HG03460 (cell line): ENCODE measurements around the gene DOCK1.

ENCODE experiments used
- ATAC-seq: cut with Tn5 transposase; IDR thresholded peaks from one replicate; pipeline ENCODE4 v1.9.1; 2021; ENCODE audit not compliant: unreplicated experiment

DOCK1 gene

DNA sequence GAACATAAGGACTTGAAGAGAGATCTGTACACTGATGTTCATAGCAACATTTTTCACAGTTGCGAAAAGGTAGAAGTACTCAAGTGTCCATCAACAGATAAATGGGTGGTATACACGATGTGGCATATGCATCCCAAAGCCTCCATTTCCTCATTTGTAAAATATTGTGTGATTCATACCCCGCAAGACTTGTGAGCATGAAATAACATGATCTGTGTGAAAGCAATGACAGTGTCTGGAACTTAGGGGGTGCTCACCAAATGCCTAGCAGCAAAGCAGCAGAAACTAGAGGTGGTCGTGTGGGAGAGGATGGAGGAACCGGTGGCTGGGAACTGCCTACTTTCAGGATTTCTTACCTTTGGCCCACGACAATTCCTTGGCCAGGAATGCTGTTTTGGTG is 426.5 kb downstream of the DOCK1 start:
- ATAC-seq, result no peak

DNA sequence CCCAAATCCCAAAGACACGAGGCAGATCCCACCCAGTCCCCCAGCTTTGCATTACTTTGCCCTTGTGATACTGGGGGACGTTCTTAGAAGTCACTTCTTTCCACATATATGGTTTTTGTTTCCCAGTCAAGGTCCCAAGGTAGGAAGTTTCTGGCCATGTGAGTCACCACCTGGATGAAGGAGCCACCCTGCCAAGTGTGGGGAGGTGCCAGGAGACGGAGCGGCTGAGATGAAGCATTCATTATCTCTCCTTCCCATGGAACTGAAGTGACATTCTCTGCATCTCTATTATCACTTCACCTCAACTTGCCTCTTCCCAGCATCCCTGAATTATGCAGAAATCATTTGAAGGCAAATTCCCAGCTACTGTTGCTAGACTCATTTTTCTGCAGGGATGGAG is 427.4 kb downstream of the DOCK1 start:
- no peak for ATAC-seq

- ATAC-seq, result no peak
Observed at GRCh38 chr10:127337801-127338200, 432.6 kb downstream of the DOCK1 start.

GRCh38 chr10:127338399-127339110 is 433.3 kb downstream of the DOCK1 start:
- ATAC-seq, result no peak

DNA sequence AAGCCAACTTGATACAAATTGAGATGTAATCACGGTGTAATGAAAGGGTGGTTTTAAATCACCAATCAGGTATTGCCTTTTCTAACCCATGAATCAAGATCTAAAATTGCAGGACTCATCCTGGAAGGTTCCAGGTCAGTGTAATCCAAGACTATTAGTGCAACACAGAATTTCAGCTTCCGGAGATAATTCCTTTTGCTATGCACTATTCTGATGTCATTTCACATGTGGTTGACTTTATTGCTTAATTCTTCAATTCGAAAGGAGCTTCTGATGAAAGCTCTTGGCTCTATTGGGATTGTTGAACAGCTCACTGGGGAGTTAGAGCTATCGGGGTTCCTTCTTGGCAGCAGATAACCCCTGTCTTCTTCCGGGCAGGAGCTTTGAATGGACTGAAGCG is 438.6 kb downstream of the DOCK1 start:
- no peak for ATAC-seq

DNA sequence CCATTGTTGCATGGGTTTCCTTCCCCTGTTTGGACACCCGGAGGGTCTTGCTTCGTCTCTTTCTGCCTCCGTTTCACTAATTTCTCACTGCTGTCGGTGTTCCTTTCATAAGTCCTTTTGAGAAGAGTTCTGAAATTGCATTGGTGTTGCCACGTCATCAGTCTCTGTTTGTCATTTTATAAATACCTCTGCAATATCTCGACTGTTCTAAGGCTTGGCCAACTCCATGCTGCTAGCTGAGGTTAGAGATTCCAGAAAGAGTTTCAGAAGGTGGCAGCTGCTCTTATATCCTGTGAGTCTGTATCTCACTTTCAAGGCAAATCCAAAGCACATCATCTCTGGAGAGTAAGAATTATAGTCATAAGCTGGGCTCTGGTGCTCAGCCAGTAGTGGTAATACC is 439.1 kb downstream of the DOCK1 start:
- no peak for ATAC-seq

- ATAC-seq, result no peak
Observed at GRCh38 chr10:127345231-127345965, 440.2 kb downstream of the DOCK1 start.

DNA sequence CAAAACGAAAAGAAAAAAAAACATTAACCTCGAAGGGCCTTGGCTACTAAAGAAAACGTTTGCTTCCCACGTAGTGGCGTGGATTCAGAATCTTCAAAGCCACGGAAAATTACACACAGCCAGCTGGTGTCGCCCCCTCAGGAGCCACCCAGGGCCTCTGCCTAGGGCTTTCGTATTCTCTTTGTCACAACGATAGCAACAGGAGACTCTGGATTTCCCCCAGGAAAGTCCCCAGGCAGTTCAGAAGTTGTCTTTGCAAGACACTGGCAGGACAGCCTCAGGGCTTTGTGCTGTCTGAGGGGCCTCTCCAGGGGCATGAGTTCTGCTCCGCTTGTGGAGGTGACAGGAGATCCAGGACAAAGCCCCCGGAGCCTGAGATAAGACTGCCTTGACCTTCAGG is 441.4 kb downstream of the DOCK1 start:
- ATAC-seq, result no peak

GRCh38 chr10:127347202-127347959 is 442.2 kb downstream of the DOCK1 start:
- ATAC-seq, result no peak

DNA sequence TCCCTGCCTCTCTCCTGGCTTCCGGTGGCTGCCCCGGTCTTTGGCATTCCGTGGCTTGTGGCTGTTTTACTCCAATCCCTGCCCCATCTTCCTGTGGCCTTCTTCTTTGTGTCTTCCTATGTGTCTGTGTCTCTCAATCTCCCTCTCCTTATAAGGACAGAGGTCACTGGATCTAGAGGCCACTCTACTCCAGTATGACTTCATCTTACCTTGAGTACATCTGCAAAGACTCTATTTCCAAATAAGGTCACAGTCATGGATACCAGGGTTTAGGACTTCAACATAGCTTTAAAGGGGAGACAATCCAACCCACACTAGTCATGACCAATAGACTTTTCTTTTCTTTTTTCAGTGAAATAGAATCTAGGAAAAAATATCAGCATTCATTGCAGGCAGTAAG is 444.5 kb downstream of the DOCK1 start:
- no peak for ATAC-seq

- ATAC-seq, result no peak
Observed at GRCh38 chr10:127351542-127351941, 446.3 kb downstream of the DOCK1 start.

DNA sequence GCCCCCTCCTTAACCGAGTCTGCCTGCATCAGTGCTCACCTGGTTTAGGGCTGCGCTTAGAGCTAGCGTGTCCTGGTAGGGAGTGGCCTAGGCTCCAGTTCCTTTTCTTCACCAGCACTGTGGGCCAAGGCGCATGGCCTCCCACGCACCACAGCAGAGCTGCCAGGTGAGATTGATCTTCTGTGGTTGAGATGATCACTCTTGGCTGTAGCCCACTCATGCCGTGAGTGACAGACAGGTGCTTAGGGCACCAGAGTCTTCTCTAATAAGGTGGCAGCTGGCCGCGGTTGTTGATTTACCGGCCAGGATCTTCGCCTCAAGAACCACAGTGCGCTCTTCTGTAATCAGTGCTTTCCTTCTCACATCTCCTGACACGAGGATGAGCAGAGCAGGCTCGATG is 448.3 kb downstream of the DOCK1 start:
- no peak for ATAC-seq

GRCh38 chr10:127354255-127354654 is 449.0 kb downstream of the DOCK1 start:
- no peak for ATAC-seq

GRCh38 chr10:127354992-127355391 is 449.8 kb downstream of the DOCK1 start:
- no peak for ATAC-seq

DNA sequence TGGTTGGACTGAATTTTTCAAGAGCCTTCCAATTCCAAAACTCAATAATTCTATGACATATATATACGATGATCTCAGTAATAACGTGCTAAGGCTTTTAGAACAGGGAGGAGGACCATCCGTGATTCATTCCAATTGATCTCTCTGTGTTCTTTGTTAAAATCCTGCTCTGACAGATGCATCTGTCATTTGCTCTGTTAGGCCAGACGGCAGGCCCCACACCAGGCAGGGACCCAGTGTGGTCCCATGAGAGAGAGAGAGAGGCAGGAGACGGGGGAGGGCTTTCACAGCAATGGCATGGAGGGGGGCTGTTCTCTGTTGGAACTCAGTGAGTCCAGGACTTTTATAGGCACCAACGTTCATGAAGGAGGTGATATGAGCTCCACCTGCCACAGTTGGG is 451.1 kb downstream of the DOCK1 start:
- ATAC-seq, result no peak

GRCh38 chr10:127357265-127357664 is 452.0 kb downstream of the DOCK1 start:
- no peak for ATAC-seq

DNA sequence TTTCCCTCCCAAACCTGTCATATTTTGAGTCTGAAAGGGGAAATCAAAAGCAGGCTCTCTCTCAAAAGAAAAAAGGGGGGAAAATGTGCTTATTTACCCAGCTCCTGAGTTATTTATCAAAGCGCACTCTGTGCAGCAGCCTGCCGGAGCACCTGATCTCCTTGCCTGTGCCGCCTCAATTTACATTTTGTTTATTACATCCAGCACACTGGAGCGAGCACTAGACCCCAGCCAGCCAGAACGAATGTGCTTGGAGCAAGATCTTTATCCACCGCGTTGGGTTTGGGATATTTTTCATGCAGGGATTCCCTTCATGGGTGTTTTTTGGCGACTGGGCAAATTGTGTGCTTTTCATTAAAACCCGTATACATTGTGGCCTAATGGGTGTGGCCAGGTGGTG is 453.1 kb downstream of the DOCK1 start:
- ATAC-seq, result no peak

- ATAC-seq, result no peak
Observed at GRCh38 chr10:127364034-127364433, 458.8 kb downstream of the DOCK1 start.

DNA sequence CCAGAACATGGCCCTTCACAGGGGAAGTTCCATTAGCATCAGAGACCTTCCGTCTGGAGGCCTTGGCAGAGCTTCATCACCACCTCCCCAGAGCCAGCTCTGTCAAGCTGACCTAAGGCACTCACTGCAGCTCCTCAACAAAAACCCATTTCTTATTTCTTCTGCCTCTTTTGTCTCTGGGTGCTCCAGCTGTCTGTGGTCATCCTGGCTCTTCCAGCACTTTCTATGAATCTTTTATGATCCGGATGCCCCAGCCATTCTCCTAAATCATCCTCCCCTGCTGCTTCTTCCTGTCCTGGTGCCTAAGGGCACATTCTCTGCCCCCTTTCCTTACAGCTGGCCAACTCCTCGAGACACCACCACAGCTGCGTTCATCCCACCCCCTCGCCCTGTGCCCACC is 462.9 kb downstream of the DOCK1 start:
- no peak for ATAC-seq

DNA sequence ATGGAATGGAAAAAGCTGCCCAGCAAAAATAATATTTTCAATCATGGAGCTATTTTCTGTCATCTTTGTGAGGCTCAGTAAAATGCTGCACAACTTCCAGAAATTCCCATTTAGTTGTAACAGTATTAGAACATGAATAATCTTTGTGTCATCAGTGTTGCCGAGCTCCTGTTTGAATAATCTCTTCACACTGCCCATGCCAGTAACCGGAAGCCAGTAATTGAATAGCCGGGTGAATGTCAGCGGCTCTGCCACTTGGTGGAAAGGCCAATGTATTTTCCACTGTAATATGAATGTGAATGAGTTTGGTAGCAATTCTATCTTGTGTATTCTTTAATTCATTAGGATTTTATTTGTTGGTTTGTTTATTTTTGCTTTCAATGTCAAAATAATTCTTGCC is 463.7 kb downstream of the DOCK1 start:
- no peak for ATAC-seq

- ATAC-seq, result no peak
Observed at GRCh38 chr10:127370601-127371000, 465.4 kb downstream of the DOCK1 start.

DNA sequence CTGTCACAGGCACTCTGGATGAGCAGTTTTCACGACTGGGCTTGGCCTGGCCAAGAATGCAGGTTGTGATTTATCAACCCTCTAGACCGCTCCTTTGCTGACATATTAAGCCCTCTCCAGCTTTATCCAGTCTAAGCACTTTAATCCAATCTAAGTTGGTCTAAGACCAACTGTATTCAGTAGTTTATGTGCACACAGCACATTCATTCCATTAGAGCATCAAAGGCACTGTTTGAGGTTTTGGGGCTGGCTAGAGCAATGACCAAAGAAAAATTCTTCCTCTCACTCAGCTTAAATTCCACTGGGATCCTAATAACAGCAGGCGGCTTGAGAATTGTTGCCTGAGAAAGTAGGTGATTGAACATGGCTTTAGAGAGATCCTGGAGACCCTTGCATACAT is 467.1 kb downstream of the DOCK1 start:
- no peak for ATAC-seq
